ENCODE measurements around the gene RALGAPA2.

DNA sequence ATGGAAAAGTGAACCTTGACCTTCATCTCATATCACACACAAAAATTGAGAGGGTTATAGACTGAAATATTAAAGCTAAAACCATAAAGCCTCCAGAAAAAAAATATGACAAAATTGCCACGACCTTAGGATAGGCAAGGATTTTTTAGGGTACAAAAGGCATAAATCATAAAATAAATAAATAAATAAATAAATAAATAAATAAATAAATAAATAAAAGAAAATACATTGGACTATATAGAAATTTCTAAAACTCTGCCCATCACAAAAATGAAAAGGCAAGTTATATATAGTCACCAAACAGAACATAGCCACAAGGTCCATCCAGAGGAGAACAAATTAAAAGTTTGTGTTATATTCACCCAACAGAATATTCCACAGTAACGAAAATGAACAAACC lies 235.9 kb downstream of the RALGAPA2 start:
- TF ChIP-seq, protein P1, sequence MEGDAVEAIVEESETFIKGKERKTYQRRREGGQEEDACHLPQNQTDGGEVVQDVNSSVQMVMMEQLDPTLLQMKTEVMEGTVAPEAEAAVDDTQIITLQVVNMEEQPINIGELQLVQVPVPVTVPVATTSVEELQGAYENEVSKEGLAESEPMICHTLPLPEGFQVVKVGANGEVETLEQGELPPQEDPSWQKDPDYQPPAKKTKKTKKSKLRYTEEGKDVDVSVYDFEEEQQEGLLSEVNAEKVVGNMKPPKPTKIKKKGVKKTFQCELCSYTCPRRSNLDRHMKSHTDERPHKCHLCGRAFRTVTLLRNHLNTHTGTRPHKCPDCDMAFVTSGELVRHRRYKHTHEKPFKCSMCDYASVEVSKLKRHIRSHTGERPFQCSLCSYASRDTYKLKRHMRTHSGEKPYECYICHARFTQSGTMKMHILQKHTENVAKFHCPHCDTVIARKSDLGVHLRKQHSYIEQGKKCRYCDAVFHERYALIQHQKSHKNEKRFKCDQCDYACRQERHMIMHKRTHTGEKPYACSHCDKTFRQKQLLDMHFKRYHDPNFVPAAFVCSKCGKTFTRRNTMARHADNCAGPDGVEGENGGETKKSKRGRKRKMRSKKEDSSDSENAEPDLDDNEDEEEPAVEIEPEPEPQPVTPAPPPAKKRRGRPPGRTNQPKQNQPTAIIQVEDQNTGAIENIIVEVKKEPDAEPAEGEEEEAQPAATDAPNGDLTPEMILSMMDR (conservative IDR thresholded peaks at IDR 0.05; ENCODE audit: low read depth, low read length), result no peak
- TF ChIP-seq EZH2phosphoT487 (IDR thresholded peaks at IDR 0.05; ENCODE audit: borderline replicate concordance, low read length), result no peak
- no peak for TF ChIP-seq EZH2 (IDR thresholded peaks at IDR 0.05; ENCODE audit: low read length, unreplicated experiment)
